ENCODE data around the gene SRP9. TPM values are rescaled to one million over a fixed set of nuclear protein-coding genes. Genes with fewer than 3 reads are reported as not detected.

Gene SRP9
- total RNA-seq, 1 donor from 2014 or later: 480 TPM

DNA sequence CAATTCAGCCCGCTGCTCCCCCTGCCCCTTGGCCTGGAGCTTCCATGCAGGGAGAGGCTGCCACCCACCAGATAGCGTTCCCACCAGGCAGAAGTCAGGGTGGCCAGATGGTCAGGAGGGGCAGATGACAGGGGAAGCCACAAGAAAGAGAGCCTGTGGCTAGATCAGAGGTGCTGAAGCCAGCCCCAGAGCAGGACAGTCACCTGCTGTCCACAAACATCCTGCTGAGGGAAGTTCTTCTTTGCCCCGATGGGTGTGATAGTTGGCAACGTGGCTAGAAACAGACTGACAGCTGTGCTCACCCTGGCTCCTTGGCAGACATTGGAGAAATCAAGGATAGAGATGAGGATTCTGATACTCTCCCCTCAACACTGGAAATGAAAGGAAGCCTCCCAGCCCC is 27.2 kb upstream of the SRP9 start:
- H3K4me1 Mint-ChIP-seq: peaks cover 15% of the 10 kb centered on the region
- H3K27ac Mint-ChIP-seq (ENCODE audit: unreplicated experiment): no peak overlapping the region
- TF ChIP-seq, protein P1, sequence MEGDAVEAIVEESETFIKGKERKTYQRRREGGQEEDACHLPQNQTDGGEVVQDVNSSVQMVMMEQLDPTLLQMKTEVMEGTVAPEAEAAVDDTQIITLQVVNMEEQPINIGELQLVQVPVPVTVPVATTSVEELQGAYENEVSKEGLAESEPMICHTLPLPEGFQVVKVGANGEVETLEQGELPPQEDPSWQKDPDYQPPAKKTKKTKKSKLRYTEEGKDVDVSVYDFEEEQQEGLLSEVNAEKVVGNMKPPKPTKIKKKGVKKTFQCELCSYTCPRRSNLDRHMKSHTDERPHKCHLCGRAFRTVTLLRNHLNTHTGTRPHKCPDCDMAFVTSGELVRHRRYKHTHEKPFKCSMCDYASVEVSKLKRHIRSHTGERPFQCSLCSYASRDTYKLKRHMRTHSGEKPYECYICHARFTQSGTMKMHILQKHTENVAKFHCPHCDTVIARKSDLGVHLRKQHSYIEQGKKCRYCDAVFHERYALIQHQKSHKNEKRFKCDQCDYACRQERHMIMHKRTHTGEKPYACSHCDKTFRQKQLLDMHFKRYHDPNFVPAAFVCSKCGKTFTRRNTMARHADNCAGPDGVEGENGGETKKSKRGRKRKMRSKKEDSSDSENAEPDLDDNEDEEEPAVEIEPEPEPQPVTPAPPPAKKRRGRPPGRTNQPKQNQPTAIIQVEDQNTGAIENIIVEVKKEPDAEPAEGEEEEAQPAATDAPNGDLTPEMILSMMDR (conservative IDR thresholded peaks at IDR 0.05): no peak
- no peak overlapping the region for H3K4me3 Mint-ChIP-seq
- H3K36me3 Mint-ChIP-seq (ENCODE audit: low read depth): no peaks in the 10 kb centered on the region
- no peaks in the 10 kb centered on the region for H3K9me3 Mint-ChIP-seq
- no peak for DNase-seq (ENCODE audit: low read depth, low spot score)
- no peaks in the 10 kb centered on the region for H3K27me3 Mint-ChIP-seq (ENCODE audit: low read depth)

DNA sequence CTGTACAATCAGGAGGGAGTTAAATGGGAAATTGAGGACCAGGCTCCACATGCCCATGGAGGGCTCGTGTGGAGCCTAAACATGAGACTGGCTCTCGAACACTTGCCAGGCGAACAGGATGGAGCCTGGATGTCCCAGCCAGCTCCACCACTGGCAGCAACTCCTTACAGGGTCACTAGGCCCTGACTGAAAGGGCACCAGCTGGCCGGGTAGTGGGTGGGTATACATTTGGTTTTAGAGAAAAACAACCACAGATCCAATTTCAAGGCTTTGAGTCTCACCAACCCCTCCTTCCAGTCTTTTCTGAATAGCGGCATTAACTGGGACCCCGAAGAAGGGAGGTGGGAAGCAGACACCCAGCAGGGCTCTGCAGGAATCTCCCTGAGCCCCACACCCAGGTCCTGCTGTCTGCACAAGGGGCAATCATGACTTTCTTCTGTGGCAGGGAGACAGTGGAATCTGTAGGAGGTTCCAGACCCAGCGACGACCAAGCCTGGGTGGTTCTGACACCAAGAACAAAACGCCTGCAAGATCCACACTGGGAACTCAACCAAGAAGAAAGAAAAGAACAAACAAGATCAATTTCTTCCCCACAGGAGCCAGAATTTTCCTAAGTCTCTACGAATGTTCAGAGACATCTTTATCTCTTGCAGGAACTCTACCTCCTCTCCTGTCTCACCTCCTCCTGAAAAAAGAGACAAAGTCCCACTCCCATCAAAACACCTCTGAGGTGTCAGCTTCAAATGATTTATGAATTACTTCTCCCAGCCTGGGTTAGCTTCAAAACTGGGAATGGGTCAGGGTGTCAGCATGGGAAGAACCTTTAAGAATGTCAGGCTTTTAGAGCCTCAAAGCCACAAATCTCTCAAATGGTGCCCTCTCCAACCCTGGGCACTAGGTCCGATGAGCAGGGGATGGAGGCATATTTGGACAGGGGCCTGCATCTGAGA is 26.5 kb upstream of the SRP9 start:
- TF ChIP-seq, protein P1 (conservative IDR thresholded peaks at IDR 0.05): no peak
- Mint-ChIP-seq H3K9me3 (no peaks in the 10 kb centered on the region), H3K4me1 (peaks cover 22% of the 10 kb centered on the region), H3K4me3 (no peak overlapping the region), H3K36me3 (ENCODE audit: low read depth) (no peaks in the 10 kb centered on the region), H3K27me3 (ENCODE audit: low read depth) (no peaks in the 10 kb centered on the region), H3K27ac (ENCODE audit: unreplicated experiment) (peak overlapping the region; percentile 35)
- no peak for DNase-seq (ENCODE audit: low read depth, low spot score)

DNA sequence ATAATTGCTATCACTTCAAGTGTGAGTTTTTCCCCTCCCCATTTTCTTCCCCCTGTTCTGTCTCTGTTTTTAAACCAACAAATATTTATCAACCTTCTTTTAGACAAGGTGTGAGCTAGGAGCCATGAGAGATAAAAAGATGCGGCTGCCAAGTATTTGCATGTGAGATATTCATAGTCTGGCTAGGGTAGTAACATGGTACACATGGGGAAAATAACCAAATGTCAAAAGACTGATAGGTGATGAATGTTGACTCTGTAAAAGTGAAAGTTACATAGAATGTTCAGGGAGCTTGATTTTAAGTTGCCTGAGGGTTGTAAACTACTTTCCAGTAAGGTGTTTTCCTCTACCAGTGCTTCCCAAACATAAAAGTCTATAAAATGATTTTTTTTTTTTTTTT is 25.4 kb upstream of the SRP9 start:
- no peak for DNase-seq (ENCODE audit: low read depth, low spot score)
- Mint-ChIP-seq H3K4me3 (no peak overlapping the region), H3K27ac (ENCODE audit: unreplicated experiment) (no peak overlapping the region), H3K27me3 (ENCODE audit: low read depth) (no peaks in the 10 kb centered on the region), H3K4me1 (peaks cover 22% of the 10 kb centered on the region), H3K36me3 (ENCODE audit: low read depth) (no peaks in the 10 kb centered on the region), H3K9me3 (no peaks in the 10 kb centered on the region)
- TF ChIP-seq, protein P1 (conservative IDR thresholded peaks at IDR 0.05): no peak

DNA sequence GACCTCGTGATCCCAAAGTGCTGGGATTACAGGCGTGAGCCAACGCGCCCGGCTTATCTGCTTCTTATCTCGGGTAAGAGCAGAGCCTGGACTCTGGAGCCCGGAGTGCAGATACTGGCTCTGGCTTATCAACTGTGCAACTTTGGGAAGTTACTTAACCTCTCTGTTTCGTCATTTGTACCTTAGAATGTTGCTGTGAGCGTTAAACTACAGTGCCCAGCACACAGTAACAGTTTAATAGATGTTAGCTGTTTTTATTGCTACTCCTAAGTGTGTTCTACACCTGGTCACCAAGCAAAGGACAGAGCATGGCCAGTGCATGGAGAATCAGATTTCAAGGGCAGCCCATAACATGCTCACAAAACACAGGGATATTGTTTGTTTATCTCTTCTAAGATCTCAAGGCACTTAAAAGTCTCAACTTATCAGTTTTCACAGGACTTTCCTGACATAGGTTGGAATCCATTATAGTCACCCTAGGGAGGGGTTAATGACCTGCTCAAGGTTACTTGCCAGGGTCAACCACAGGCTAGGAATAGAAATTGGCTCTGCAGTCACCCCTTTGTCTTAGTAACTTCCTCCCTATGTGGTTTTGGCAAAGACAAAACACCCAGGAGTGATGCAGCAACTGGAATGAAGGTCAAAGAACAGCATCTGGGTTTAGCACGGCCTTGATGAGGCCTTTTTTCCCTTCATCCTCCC is 22.5 kb upstream of the SRP9 start:
- no peak overlapping the region for H3K27ac Mint-ChIP-seq (ENCODE audit: unreplicated experiment)
- no peaks in the 10 kb centered on the region for H3K36me3 Mint-ChIP-seq (ENCODE audit: low read depth)
- H3K4me1 Mint-ChIP-seq: peaks cover 14% of the 10 kb centered on the region
- no peak for DNase-seq (ENCODE audit: low read depth, low spot score)
- H3K9me3 Mint-ChIP-seq: no peaks in the 10 kb centered on the region
- TF ChIP-seq, protein P1 (conservative IDR thresholded peaks at IDR 0.05): no peak
- H3K4me3 Mint-ChIP-seq: no peak overlapping the region
- no peaks in the 10 kb centered on the region for H3K27me3 Mint-ChIP-seq (ENCODE audit: low read depth)

DNA sequence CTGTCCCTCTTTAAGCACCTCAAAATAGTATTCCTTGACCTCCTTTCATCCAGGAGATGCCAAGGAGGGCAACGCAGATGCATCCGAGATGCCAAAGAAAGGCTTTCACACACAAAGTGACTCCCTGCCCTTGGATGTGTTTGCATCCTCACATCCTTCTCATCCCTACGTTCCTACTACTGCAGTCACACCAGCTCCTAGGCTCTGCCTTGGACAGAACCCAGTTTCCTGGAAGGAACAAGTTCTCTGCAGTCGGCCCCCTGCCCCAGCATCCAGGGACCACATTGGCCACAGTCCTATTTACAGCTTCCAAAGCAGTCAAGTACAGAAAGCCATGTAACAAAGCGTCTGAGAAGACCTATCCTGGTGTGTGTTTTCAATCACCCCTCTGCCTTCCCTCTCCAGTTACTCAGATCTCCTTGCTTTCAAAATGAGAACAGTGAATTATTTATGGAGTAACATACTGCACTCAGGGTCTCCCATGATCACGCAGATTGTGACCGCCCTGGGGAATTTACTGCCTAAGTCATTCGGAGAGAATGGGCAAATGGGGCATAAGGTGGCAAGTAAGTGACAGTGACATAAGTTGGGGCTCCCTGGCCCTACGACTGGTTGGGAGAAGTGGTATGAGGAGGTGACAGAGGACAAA is 21.8 kb upstream of the SRP9 start:
- no peaks in the 10 kb centered on the region for H3K27me3 Mint-ChIP-seq (ENCODE audit: low read depth)
- no peak overlapping the region for H3K4me3 Mint-ChIP-seq
- H3K9me3 Mint-ChIP-seq: no peaks in the 10 kb centered on the region
- no peaks in the 10 kb centered on the region for H3K36me3 Mint-ChIP-seq (ENCODE audit: low read depth)
- TF ChIP-seq, protein P1 (conservative IDR thresholded peaks at IDR 0.05): no peak
- no peak overlapping the region for H3K27ac Mint-ChIP-seq (ENCODE audit: unreplicated experiment)
- no peak for DNase-seq (ENCODE audit: low read depth, low spot score)
- H3K4me1 Mint-ChIP-seq: peaks cover 12% of the 10 kb centered on the region
